H9 (cell line): ENCODE data around the gene RHEX. TPM values are rescaled to one million over a fixed set of nuclear protein-coding genes. Genes with fewer than 3 reads are reported as not detected.

Source experiments
- DNase-seq: peaks from one replicate; pipeline ENCODE4 v3.0.0-alpha.2; 2017
- H2AFZ ChIP-seq: one replicate; pipeline ENCODE4 v1.6.1; 2013; ENCODE audit warnings: mild to moderate bottlenecking, low read length, control low read depth, moderate library complexity
- H2AK5ac ChIP-seq: 2 replicates; pipeline ENCODE4 v1.6.1; 2013; ENCODE audit warnings: low read length, control low read depth, mixed read lengths; ENCODE audit not compliant: insufficient read length
- H2BK120ac ChIP-seq: one replicate; pipeline ENCODE4 v1.6.1; 2013; ENCODE audit warnings: low read depth, mild to moderate bottlenecking, low read length, control low read depth, inconsistent platforms; ENCODE audit not compliant: poor library complexity, severe bottlenecking
- H2BK12ac ChIP-seq: 2 replicates; pipeline ENCODE4 v1.6.1; 2013; ENCODE audit warnings: low read length, control low read depth, mixed read lengths, low read depth; ENCODE audit not compliant: insufficient read length
- H2BK15ac ChIP-seq: 2 replicates; pipeline ENCODE4 v1.6.1; 2013; ENCODE audit warnings: low read depth, low read length, control low read depth
- H2BK20ac ChIP-seq: one replicate; pipeline ENCODE4 v1.6.1; 2013; ENCODE audit warnings: low read depth, mild to moderate bottlenecking, low read length, control low read depth, inconsistent platforms; ENCODE audit not compliant: poor library complexity, severe bottlenecking
- H2BK5ac ChIP-seq: 2 replicates; pipeline ENCODE4 v1.6.1; 2013; ENCODE audit warnings: low read length, control low read depth, mixed read lengths; ENCODE audit not compliant: insufficient read length
- H3K14ac ChIP-seq: 2 replicates; pipeline ENCODE4 v1.6.1; 2013; ENCODE audit warnings: low read length, control low read depth; ENCODE audit not compliant: insufficient read depth
- H3K18ac ChIP-seq: 2 replicates; pipeline ENCODE4 v1.6.1; 2013; ENCODE audit warnings: low read depth, mild to moderate bottlenecking, mixed read lengths, low read length, control low read depth; ENCODE audit not compliant: insufficient read length
- H3K23ac ChIP-seq: 2 replicates; pipeline ENCODE4 v1.6.1; 2013; ENCODE audit warnings: low read length, control low read depth, mixed read lengths, low read depth; ENCODE audit not compliant: insufficient read length
- H3K23me2 ChIP-seq: 2 replicates; pipeline ENCODE4 v1.6.1; 2013; ENCODE audit warnings: low read depth, mild to moderate bottlenecking, mixed read lengths, low read length, control low read depth; ENCODE audit not compliant: insufficient read length, poor library complexity, severe bottlenecking
- H3K27ac ChIP-seq: 2 replicates; pipeline ENCODE4 v1.5.1; 2013; ENCODE audit warnings: low read length, control low read depth, mixed read lengths, low read depth; ENCODE audit not compliant: insufficient read length
- H3K27me3 ChIP-seq: 2 replicates; pipeline ENCODE4 v1.6.1; 2013; ENCODE audit warnings: low read length, control low read depth, inconsistent platforms; ENCODE audit not compliant: insufficient read depth
- H3K4ac ChIP-seq: 2 replicates; pipeline ENCODE4 v1.6.1; 2013; ENCODE audit warnings: low read depth, mild to moderate bottlenecking, control low read depth, inconsistent platforms, low read length, moderate library complexity
- H3K4me1 ChIP-seq: 2 replicates; pipeline ENCODE4 v1.6.1; 2013; ENCODE audit warnings: low read length, control low read depth, inconsistent platforms; ENCODE audit not compliant: insufficient read depth
- H3K4me2 ChIP-seq: 2 replicates; pipeline ENCODE4 v1.6.1; 2013; ENCODE audit warnings: low read length, control low read depth, mixed read lengths; ENCODE audit not compliant: insufficient read length, insufficient read depth
- H3K56ac ChIP-seq: 2 replicates; pipeline ENCODE4 v1.6.1; 2013; ENCODE audit warnings: low read depth, mild to moderate bottlenecking, mixed read lengths, low read length, control low read depth; ENCODE audit not compliant: insufficient read length
- H3K79me1 ChIP-seq: 2 replicates; pipeline ENCODE4 v1.6.1; 2013; ENCODE audit warnings: low read depth, mild to moderate bottlenecking, moderate library complexity, low read length, control low read depth, inconsistent platforms; ENCODE audit not compliant: insufficient read depth, poor library complexity, severe bottlenecking
- H3K79me2 ChIP-seq: 2 replicates; pipeline ENCODE4 v1.6.1; 2013; ENCODE audit warnings: low read length, control low read depth, inconsistent platforms; ENCODE audit not compliant: insufficient read depth
- H3K9ac ChIP-seq: 2 replicates; pipeline ENCODE4 v1.6.1; 2013; ENCODE audit warnings: low read length, control low read depth, mixed read lengths; ENCODE audit not compliant: insufficient read length; ENCODE audit errors: extremely low read depth
- H3K9me3 ChIP-seq: one replicate; pipeline ENCODE4 v1.6.1; 2013; ENCODE audit warnings: low read depth, low read length, inconsistent platforms; ENCODE audit not compliant: control insufficient read depth
- H3T11ph ChIP-seq: one replicate; pipeline ENCODE4 v1.6.1; 2013; ENCODE audit warnings: mild to moderate bottlenecking, low read length, control low read depth, inconsistent platforms
- H4K20me1 ChIP-seq: one replicate; pipeline ENCODE4 v1.6.1; 2013; ENCODE audit not compliant: control insufficient read depth, insufficient read length, insufficient read depth
- H4K5ac ChIP-seq: 2 replicates; pipeline ENCODE4 v1.6.1; 2013; ENCODE audit warnings: low read depth, mild to moderate bottlenecking, mixed read lengths, low read length, control low read depth; ENCODE audit not compliant: insufficient read length
- H4K8ac ChIP-seq: replicated peaks from 2 replicates; pipeline ENCODE4 v1.6.1; 2013; ENCODE audit warnings: low read length, control low read depth, mixed read lengths, low read depth; ENCODE audit not compliant: insufficient read length
- H4K91ac ChIP-seq: 2 replicates; pipeline ENCODE4 v1.6.1; 2013; ENCODE audit warnings: low read depth, mild to moderate bottlenecking, moderate library complexity, mixed read lengths, low read length, control low read depth; ENCODE audit not compliant: insufficient read length
- H3K27ac Mint-ChIP-seq, 3 experiments: 2 replicates in 2 of 3; 3 replicates in 1 of 3; pipeline ENCODE4 v1.8.0; 2020 to 2021; ENCODE audit warnings: mixed read lengths in 3 of 3, mild to moderate bottlenecking in 1 of 3, moderate library complexity in 1 of 3
- H3K27me3 Mint-ChIP-seq: 2 replicates; pipeline ENCODE4 v1.8.0; 2021; ENCODE audit warnings: low read depth, mild to moderate bottlenecking, moderate library complexity, mixed read lengths
- H3K36me3 Mint-ChIP-seq, 3 experiments: 2 replicates in 2 of 3; 3 replicates in 1 of 3; pipeline ENCODE4 v1.8.0; 2020 to 2021; ENCODE audit warnings: low read depth in 3 of 3, mixed read lengths in 3 of 3; ENCODE audit not compliant: insufficient read depth in 1 of 3
- H3K4me1 Mint-ChIP-seq, 2 experiments: 2 replicates each; pipeline ENCODE4 v1.8.0; 2020; ENCODE audit warnings: mixed read lengths in 2 of 2
- H3K4me3 Mint-ChIP-seq, 2 experiments: 2 replicates in 1 of 2; 3 replicates in 1 of 2; pipeline ENCODE4 v1.8.0; 2020 to 2021; ENCODE audit warnings: mild to moderate bottlenecking in 2 of 2, mixed read lengths in 2 of 2, moderate library complexity in 1 of 2
- H3K9me3 Mint-ChIP-seq, 2 experiments: 2 replicates in 1 of 2; 3 replicates in 1 of 2; pipeline ENCODE4 v1.8.0; 2020; ENCODE audit warnings: mild to moderate bottlenecking in 2 of 2, mixed read lengths in 2 of 2, moderate library complexity in 1 of 2
- CTCF ChIP-seq: fragments of 200-600 bp; sonication (generic); conservative IDR thresholded peaks from 3 replicates; pipeline ENCODE4 v1.8.0; 2021; ENCODE audit warnings: antibody characterized with exemption, mild to moderate bottlenecking
- WGBS: extraction: QIAGEN DNeasy Blood & Tissue Kit; methylation state at CpG from one replicate; pipeline ENCODE4 v1.1.7; 2013; ENCODE audit warnings: missing lambda C conversion rate, low lambda C conversion rate, mixed read lengths; ENCODE audit not compliant: insufficient read length; ENCODE audit errors: extremely low coverage; 5-methylcytosine and 5-hydroxymethylcytosine counted together
- total RNA-seq: library from RNA; stranded (reverse); gene quantifications from 2 replicates; pipeline ENCODE4 v1.2.1, GENCODE V29; 2021

Gene RHEX
- total RNA-seq, 1 experiment from 2014 or later: not detected

- H3K4me1 Mint-ChIP-seq: peaks cover 5 to 8% of the 10 kb centered on the region in 2 experiments; a peak in 2 of 4 replicates
- H3K79me1 ChIP-seq: no peaks in the 10 kb centered on the region
- H4K20me1 ChIP-seq: no peaks in the 10 kb centered on the region
- H3K4me3 Mint-ChIP-seq: no peak overlapping the region
- H3K27ac ChIP-seq: no peak overlapping the region
- TF ChIP-seq CTCF: no peak
- H3K18ac ChIP-seq: no peak overlapping the region
- no peak overlapping the region for H3K9ac ChIP-seq
- H3K27me3 Mint-ChIP-seq: no peaks in the 10 kb centered on the region; the same call in 1 of the 2 replicates
- H4K91ac ChIP-seq: no peak overlapping the region
- no peaks in the 10 kb centered on the region for H3K36me3 Mint-ChIP-seq
- H3T11ph ChIP-seq: no peak overlapping the region
- no peak for DNase-seq
- H3K23ac ChIP-seq: no peak overlapping the region
- H2AK5ac ChIP-seq: no peak overlapping the region
- H2BK120ac ChIP-seq: no peak overlapping the region
- H2BK15ac ChIP-seq: no peak overlapping the region
- H3K56ac ChIP-seq: no peak overlapping the region
- no peaks in the 10 kb centered on the region for H3K4me1 ChIP-seq
- H2BK20ac ChIP-seq: no peak overlapping the region
- no peak overlapping the region for H3K14ac ChIP-seq
- no peaks in the 10 kb centered on the region for H3K27me3 ChIP-seq
- no peak overlapping the region for H2BK12ac ChIP-seq
- no peak overlapping the region for H4K8ac ChIP-seq
- H3K9me3 ChIP-seq: no peaks in the 10 kb centered on the region
- no peak overlapping the region for H3K4ac ChIP-seq
- H2AFZ ChIP-seq: no peak overlapping the region
- H4K5ac ChIP-seq: no peak overlapping the region
- H2BK5ac ChIP-seq: no peak overlapping the region
- no peaks in the 10 kb centered on the region; a peak in 2 of 5 replicates for H3K9me3 Mint-ChIP-seq
- WGBS: no CpG with 5 or more reads among the region's 5 CpGs
- no peak overlapping the region for H3K4me2 ChIP-seq
- H3K23me2 ChIP-seq: no peaks in the 10 kb centered on the region
- H3K79me2 ChIP-seq: no peaks in the 10 kb centered on the region
- H3K27ac Mint-ChIP-seq: no peak overlapping the region
Measured at GRCh38 chr1:206032380-206033140, 20.4 kb upstream of the RHEX start.
